Measurements from ENCODE around the gene RFNG. TPM values are rescaled to one million over a fixed set of nuclear protein-coding genes. Genes with fewer than 3 reads are reported as not detected.
A peak's percentile ranks its signal among the peaks of the same experiment; 100 is the strongest.

RFNG gene
- total and polyA plus RNA-seq, 2 of the 13 experiments (the other 11 are each of a cell fraction or from before 2014, with no cell fraction given): 61.4 to 64.0 TPM

DNA sequence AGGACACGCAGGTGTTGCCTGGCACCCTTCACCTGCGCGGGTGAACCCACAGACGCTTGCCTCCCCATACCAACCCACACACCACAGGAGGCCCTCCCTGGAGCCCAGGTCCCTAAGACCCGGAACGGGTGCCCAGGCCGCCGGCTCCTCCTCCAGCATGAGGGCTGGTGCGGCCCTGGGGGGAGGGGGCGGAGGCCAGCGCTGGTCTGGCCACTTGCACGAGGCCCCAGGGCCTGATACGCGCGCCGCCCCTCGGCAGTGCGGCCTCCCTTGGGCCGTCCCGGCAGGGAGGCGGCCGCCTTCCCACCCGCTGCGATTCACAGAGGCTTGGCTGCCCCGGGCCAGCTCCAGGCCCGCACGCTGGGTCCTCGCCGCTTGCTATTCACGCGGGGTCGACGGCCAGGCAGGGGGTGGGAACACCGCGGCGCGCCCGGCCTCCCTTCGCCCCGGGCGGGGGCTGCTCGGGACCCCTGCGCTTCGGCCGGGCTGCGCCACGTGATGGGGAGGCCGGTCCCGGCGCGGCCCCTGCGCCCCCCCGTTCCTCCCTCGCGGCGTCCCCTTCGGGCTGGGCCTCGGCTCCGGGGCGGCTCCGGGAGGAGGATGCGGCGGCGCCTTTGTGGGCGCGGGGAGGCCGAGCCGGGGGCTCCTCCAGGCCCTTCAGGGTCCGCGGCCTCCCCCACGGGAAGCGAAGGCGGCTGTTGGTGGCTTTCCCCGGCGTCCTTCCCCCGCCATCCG is 45.7 kb upstream of the RFNG start (continued):
- TF ChIP-seq ZNF160 (CRISPR knock-in tag; IDR thresholded peaks at IDR 0.05): 0 out of 2 replicates have a peak, but pooled peaks have one; percentile 5
- no peak for TF ChIP-seq ZSCAN22 (CRISPR knock-in tag; IDR thresholded peaks at IDR 0.05)
- TF ChIP-seq ATM (IDR thresholded peaks at IDR 0.05; ENCODE audit: borderline replicate concordance): no peak
- TF ChIP-seq, protein P1, sequence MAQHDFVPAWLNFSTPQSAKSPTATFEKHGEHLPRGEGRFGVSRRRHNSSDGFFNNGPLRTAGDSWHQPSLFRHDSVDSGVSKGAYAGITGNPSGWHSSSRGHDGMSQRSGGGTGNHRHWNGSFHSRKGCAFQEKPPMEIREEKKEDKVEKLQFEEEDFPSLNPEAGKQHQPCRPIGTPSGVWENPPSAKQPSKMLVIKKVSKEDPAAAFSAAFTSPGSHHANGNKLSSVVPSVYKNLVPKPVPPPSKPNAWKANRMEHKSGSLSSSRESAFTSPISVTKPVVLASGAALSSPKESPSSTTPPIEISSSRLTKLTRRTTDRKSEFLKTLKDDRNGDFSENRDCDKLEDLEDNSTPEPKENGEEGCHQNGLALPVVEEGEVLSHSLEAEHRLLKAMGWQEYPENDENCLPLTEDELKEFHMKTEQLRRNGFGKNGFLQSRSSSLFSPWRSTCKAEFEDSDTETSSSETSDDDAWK (CRISPR knock-in tag; IDR thresholded peaks at IDR 0.05): no peak
- no peak for TF ChIP-seq NCOA5 (CRISPR knock-in tag; IDR thresholded peaks at IDR 0.05)
- TF ChIP-seq, protein P2, sequence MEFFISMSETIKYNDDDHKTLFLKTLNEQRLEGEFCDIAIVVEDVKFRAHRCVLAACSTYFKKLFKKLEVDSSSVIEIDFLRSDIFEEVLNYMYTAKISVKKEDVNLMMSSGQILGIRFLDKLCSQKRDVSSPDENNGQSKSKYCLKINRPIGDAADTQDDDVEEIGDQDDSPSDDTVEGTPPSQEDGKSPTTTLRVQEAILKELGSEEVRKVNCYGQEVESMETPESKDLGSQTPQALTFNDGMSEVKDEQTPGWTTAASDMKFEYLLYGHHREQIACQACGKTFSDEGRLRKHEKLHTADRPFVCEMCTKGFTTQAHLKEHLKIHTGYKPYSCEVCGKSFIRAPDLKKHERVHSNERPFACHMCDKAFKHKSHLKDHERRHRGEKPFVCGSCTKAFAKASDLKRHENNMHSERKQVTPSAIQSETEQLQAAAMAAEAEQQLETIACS (CRISPR knock-in tag; IDR thresholded peaks at IDR 0.05): no peak
- TF ChIP-seq ZNF329 (CRISPR knock-in tag; IDR thresholded peaks at IDR 0.05; ENCODE audit: low read depth): peak; percentile 45; the same call in 1 of the 2 replicates
- TF ChIP-seq ZNF431 (CRISPR knock-in tag; IDR thresholded peaks at IDR 0.05; ENCODE audit: borderline replicate concordance, low read depth): no peak
- no peak for TF ChIP-seq ZNF354B (CRISPR knock-in tag; IDR thresholded peaks at IDR 0.05)
- TF ChIP-seq AGO2 (optimal IDR thresholded peaks at IDR 0.05; ENCODE audit: low read depth, low read length): peak; percentile 93
- no peak for TF ChIP-seq WIZ (CRISPR knock-in tag; IDR thresholded peaks at IDR 0.05)
- no peak; the same call in 1 of the 2 replicates for TF ChIP-seq YEATS2 (CRISPR knock-in tag; IDR thresholded peaks at IDR 0.05; ENCODE audit: borderline replicate concordance)
- TF ChIP-seq SOX6 (IDR thresholded peaks at IDR 0.05): no peak
- no peak for TF ChIP-seq SOX6 (CRISPR knock-in tag; IDR thresholded peaks at IDR 0.05)
- TF ChIP-seq, protein P3, sequence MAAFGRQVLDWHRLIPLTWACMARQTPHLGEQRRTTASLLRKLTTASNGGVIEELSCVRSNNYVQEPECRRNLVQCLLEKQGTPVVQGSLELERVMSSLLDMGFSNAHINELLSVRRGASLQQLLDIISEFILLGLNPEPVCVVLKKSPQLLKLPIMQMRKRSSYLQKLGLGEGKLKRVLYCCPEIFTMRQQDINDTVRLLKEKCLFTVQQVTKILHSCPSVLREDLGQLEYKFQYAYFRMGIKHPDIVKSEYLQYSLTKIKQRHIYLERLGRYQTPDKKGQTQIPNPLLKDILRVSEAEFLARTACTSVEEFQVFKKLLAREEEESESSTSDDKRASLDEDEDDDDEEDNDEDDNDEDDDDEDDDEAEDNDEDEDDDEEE (CRISPR knock-in tag; IDR thresholded peaks at IDR 0.05): no peak
- TF ChIP-seq ARNT (IDR thresholded peaks at IDR 0.05): no peak
- TF ChIP-seq, protein P4, sequence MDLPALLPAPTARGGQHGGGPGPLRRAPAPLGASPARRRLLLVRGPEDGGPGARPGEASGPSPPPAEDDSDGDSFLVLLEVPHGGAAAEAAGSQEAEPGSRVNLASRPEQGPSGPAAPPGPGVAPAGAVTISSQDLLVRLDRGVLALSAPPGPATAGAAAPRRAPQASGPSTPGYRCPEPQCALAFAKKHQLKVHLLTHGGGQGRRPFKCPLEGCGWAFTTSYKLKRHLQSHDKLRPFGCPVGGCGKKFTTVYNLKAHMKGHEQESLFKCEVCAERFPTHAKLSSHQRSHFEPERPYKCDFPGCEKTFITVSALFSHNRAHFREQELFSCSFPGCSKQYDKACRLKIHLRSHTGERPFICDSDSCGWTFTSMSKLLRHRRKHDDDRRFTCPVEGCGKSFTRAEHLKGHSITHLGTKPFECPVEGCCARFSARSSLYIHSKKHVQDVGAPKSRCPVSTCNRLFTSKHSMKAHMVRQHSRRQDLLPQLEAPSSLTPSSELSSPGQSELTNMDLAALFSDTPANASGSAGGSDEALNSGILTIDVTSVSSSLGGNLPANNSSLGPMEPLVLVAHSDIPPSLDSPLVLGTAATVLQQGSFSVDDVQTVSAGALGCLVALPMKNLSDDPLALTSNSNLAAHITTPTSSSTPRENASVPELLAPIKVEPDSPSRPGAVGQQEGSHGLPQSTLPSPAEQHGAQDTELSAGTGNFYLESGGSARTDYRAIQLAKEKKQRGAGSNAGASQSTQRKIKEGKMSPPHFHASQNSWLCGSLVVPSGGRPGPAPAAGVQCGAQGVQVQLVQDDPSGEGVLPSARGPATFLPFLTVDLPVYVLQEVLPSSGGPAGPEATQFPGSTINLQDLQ (CRISPR knock-in tag; IDR thresholded peaks at IDR 0.05): no peak
- TF ChIP-seq, protein P5, sequence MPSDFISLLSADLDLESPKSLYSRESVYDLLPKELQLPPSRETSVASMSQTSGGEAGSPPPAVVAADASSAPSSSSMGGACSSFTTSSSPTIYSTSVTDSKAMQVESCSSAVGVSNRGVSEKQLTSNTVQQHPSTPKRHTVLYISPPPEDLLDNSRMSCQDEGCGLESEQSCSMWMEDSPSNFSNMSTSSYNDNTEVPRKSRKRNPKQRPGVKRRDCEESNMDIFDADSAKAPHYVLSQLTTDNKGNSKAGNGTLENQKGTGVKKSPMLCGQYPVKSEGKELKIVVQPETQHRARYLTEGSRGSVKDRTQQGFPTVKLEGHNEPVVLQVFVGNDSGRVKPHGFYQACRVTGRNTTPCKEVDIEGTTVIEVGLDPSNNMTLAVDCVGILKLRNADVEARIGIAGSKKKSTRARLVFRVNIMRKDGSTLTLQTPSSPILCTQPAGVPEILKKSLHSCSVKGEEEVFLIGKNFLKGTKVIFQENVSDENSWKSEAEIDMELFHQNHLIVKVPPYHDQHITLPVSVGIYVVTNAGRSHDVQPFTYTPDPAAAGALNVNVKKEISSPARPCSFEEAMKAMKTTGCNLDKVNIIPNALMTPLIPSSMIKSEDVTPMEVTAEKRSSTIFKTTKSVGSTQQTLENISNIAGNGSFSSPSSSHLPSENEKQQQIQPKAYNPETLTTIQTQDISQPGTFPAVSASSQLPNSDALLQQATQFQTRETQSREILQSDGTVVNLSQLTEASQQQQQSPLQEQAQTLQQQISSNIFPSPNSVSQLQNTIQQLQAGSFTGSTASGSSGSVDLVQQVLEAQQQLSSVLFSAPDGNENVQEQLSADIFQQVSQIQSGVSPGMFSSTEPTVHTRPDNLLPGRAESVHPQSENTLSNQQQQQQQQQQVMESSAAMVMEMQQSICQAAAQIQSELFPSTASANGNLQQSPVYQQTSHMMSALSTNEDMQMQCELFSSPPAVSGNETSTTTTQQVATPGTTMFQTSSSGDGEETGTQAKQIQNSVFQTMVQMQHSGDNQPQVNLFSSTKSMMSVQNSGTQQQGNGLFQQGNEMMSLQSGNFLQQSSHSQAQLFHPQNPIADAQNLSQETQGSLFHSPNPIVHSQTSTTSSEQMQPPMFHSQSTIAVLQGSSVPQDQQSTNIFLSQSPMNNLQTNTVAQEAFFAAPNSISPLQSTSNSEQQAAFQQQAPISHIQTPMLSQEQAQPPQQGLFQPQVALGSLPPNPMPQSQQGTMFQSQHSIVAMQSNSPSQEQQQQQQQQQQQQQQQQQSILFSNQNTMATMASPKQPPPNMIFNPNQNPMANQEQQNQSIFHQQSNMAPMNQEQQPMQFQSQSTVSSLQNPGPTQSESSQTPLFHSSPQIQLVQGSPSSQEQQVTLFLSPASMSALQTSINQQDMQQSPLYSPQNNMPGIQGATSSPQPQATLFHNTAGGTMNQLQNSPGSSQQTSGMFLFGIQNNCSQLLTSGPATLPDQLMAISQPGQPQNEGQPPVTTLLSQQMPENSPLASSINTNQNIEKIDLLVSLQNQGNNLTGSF (CRISPR knock-in tag; IDR thresholded peaks at IDR 0.05): no peak
